IMR-90 (cell line): ENCODE data around the gene TCF7L1.

Experiments
- BHLHE40 ChIP-seq: fragments of 150-350 bp; IDR thresholded peaks from 2 replicates; pipeline ENCODE4 v1.6.1; 2016; ENCODE audit warnings: mild to moderate bottlenecking, low read depth, low read length
- CEBPB ChIP-seq: IDR thresholded peaks from 2 replicates; pipeline ENCODE4 v1.6.1; 2012; ENCODE audit warnings: low read depth, low read length, improper control_type of control experiment
- CTCF ChIP-seq: conservative IDR thresholded peaks from 2 replicates; pipeline ENCODE4 v1.5.1; 2012; ENCODE audit warnings: mild to moderate bottlenecking, low read depth, low read length, improper control_type of control experiment
- ELK1 ChIP-seq: fragments of 150-350 bp; IDR thresholded peaks from 2 replicates; pipeline ENCODE4 v1.6.1; 2016; ENCODE audit warnings: low read depth, mild to moderate bottlenecking, low read length, moderate library complexity, borderline replicate concordance
- FOS ChIP-seq: fragments of 150-350 bp; IDR thresholded peaks from 2 replicates; pipeline ENCODE4 v1.6.1; 2016; ENCODE audit warnings: low read depth, low read length
- MAFK ChIP-seq: IDR thresholded peaks from 2 replicates; pipeline ENCODE4 v1.6.1; 2012; ENCODE audit warnings: low read depth, low read length, improper control_type of control experiment
- MXI1 ChIP-seq: IDR thresholded peaks from 2 replicates; pipeline ENCODE4 v1.6.1; 2012; ENCODE audit warnings: low read depth, mild to moderate bottlenecking, low read length, moderate library complexity, borderline replicate concordance
- POLR2A ChIP-seq: IDR thresholded peaks from 2 replicates; pipeline ENCODE4 v1.6.1; 2012; ENCODE audit warnings: mild to moderate bottlenecking, low read depth, low read length
- RAD21 ChIP-seq: IDR thresholded peaks from 2 replicates; pipeline ENCODE4 v1.6.1; 2012; ENCODE audit warnings: low read length, improper control_type of control experiment
- RCOR1 ChIP-seq: IDR thresholded peaks from 2 replicates; pipeline ENCODE4 v1.6.1; 2012; ENCODE audit warnings: mild to moderate bottlenecking, low read length, improper control_type of control experiment; ENCODE audit not compliant: insufficient replicate concordance
- RFX5 ChIP-seq: IDR thresholded peaks from 2 replicates; pipeline ENCODE4 v1.8.0; 2012; ENCODE audit warnings: low read depth, mild to moderate bottlenecking, low read length, moderate library complexity
- SMC3 ChIP-seq: fragments of 150-350 bp; IDR thresholded peaks from 2 replicates; pipeline ENCODE4 v1.6.1; 2016; ENCODE audit warnings: low read depth, mild to moderate bottlenecking, antibody characterized with exemption, low read length, moderate library complexity
- USF2 ChIP-seq: fragments of 150-350 bp; IDR thresholded peaks from 2 replicates; pipeline ENCODE4 v1.6.1; 2017; ENCODE audit warnings: mild to moderate bottlenecking, antibody characterized with exemption, low read length, low read depth

GRCh38 chr2:85178154-85178553 is 45.0 kb downstream of the TCF7L1 start:
- TF ChIP-seq POLR2A: no peak
- TF ChIP-seq CTCF: no peak
- TF ChIP-seq MXI1: no peak
- TF ChIP-seq FOS: no peak
- TF ChIP-seq RAD21: no peak
- no peak for TF ChIP-seq USF2
- TF ChIP-seq MAFK: no peak
- no peak for TF ChIP-seq BHLHE40
- TF ChIP-seq CEBPB: no peak
- TF ChIP-seq ELK1: no peak
- no peak for TF ChIP-seq RCOR1
- TF ChIP-seq RFX5: no peak
- TF ChIP-seq SMC3: no peak
